ENCODE results near the gene BOLA1. TPM values are rescaled to one million over a fixed set of nuclear protein-coding genes. Genes with fewer than 3 reads are reported as not detected.
"Not testable (repeated sequence)": the region's sequence is repeated elsewhere in the genome, so short reads cannot be mapped to it uniquely, and the experiment has no call there.

BOLA1 gene
- polyA plus RNA-seq, 1 of the 3 experiments (the other 2 are of a cell fraction), result 24.6 TPM

GRCh38 chr1:149885339-149886120 lies 13.8 kb upstream of the BOLA1 start (continued):
- peak; percentile 67; the same call in 1 of the 2 replicates for TF ChIP-seq SIN3A (IDR thresholded peaks at IDR 0.05; ENCODE audit: borderline replicate concordance, low read depth, low read length)
- TF ChIP-seq JUND (IDR thresholded peaks at IDR 0.05), result no peak
- peak; percentile 25; the same call in 1 of the 2 replicates for TF ChIP-seq TCF12 (IDR thresholded peaks at IDR 0.05)
- no peak for TF ChIP-seq CHD2 (IDR thresholded peaks at IDR 0.05; ENCODE audit: low read length, partially characterized antibody)
- TF ChIP-seq MAX (IDR thresholded peaks at IDR 0.05; ENCODE audit: low read depth), result peak; percentile 68; the same call in 1 of the 2 replicates
- no peak for TF ChIP-seq FOXM1 (IDR thresholded peaks at IDR 0.05; ENCODE audit: low read depth)
- TF ChIP-seq CTCF (IDR thresholded peaks at IDR 0.05), result no peak; the same call in 1 of the 2 replicates
- no peak for TF ChIP-seq RXRA (IDR thresholded peaks at IDR 0.05; ENCODE audit: borderline replicate concordance, low read depth)
- peak; percentile 41; the same call in 1 of the 2 replicates for TF ChIP-seq RFX5 (IDR thresholded peaks at IDR 0.05; ENCODE audit: low read length)
- TF ChIP-seq IRF3 (IDR thresholded peaks at IDR 0.05; ENCODE audit: low read depth, low read length), result no peak
- peak; percentile 53; the same call in 1 of the 2 replicates for TF ChIP-seq TAF1 (IDR thresholded peaks at IDR 0.05; ENCODE audit: borderline replicate concordance, low read depth, low read length)
- no peak for TF ChIP-seq YY1 (IDR thresholded peaks at IDR 0.05; ENCODE audit: low read depth)
- TF ChIP-seq PBX3 (IDR thresholded peaks at IDR 0.05), result peak; percentile 29; the same call in 1 of the 2 replicates
- no peak for TF ChIP-seq FOXJ3 (CRISPR knock-in tag; IDR thresholded peaks at IDR 0.05)
- TF ChIP-seq MEF2A (IDR thresholded peaks at IDR 0.05; ENCODE audit: borderline replicate concordance, low read depth), result no peak
- 0 out of 4 replicates have a peak, but pooled peaks of 1 of the 2 experiments have one; percentile 11 for TF ChIP-seq EP300 (IDR thresholded peaks at IDR 0.05; ENCODE audit: borderline replicate concordance in 1 of 2, low read depth in 1 of 2, low read length in 1 of 2)
- TF ChIP-seq NFIC (IDR thresholded peaks at IDR 0.05; ENCODE audit: borderline replicate concordance), result peak; percentile 68; the same call in 1 of the 2 replicates
- TF ChIP-seq POLR2AphosphoS5 (IDR thresholded peaks at IDR 0.05; ENCODE audit: low read depth, low read length), result peak; percentile 67; the same call in 1 of the 2 replicates
- no peak; the same call in 1 of the 2 replicates for TF ChIP-seq ELF1 (IDR thresholded peaks at IDR 0.05)
- no peak for TF ChIP-seq GATA2 (CRISPR knock-in tag; IDR thresholded peaks at IDR 0.05)
- TF ChIP-seq SMC3 (IDR thresholded peaks at IDR 0.05; ENCODE audit: low read depth, low read length), result no peak
- peak; percentile 79; the same call in 1 of the 2 replicates for TF ChIP-seq ZBTB33 (IDR thresholded peaks at IDR 0.05; ENCODE audit: borderline replicate concordance, low read depth)
- TF ChIP-seq GABPA (IDR thresholded peaks at IDR 0.05; ENCODE audit: low read depth), result no peak
- TF ChIP-seq RAD21 (IDR thresholded peaks at IDR 0.05; ENCODE audit: low read length), result no peak
- no peak for TF ChIP-seq TEAD4 (IDR thresholded peaks at IDR 0.05; ENCODE audit: borderline replicate concordance, insufficient read depth)

GRCh38 chr1:149886121-149886395 lies 13.3 kb upstream of the BOLA1 start:
- H3K27me3 ChIP-seq (ENCODE audit: insufficient read depth); H2AFZ ChIP-seq (ENCODE audit: low read depth); H3K9me2 ChIP-seq; DNase-seq; H3K36me3 ChIP-seq (replicated peaks in 1 of 2; ENCODE audit: control insufficient read depth in 1 of 2, insufficient read depth in 2 of 2, low read length in 1 of 2); H3K9me3 ChIP-seq: not testable (repeated sequence)
- ChIA-PET POLR2A (interaction anchor here (1.0 to 4.4 kb wide), 14 partner anchors 11 to 301 kb away, joined by 3 to 34 read pairs (median 12); partner anchors contain the start of genes BOLA1, OTUD7B, PLEKHO1 and SF3B4), CTCF (interaction anchor here (3.2 kb wide), 1 partner anchor 301 kb away, joined by 15 read pairs; no protein-coding TSS in a partner anchor)
- Histone ChIP-seq H4K20me1 (ENCODE audit: insufficient read depth) (peaks cover 20% of the 10 kb centered on the region; the same call in 1 of the 2 replicates), H3K9ac (peak overlapping the region; percentile 95), H3F3A (replicated peaks; ENCODE audit: insufficient read depth) (peaks cover 43% of the 10 kb centered on the region), H3K79me2 (ENCODE audit: insufficient read depth) (peaks cover 30% of the 10 kb centered on the region), H3K4me1 (ENCODE audit: control insufficient read depth in 1 of 2, insufficient read depth in 2 of 2, low read depth in 1 of 2, low read length in 1 of 2) (peaks cover 8 to 19% of the 10 kb centered on the region in 2 experiments; a peak in 3 of 4 replicates), H3K4me3 (ENCODE audit: low read depth in 2 of 2, low read length in 1 of 2) (peak overlapping the region; percentile 73 to 88), H3K27ac (ENCODE audit: low read depth in 2 of 2, low read length in 1 of 2) (peak overlapping the region; percentile 97 to 98), H3K4me2 (peak overlapping the region; percentile 72)
- 3% methylated on average over 7 of the region's 19 CpGs for WGBS (ENCODE audit: low lambda C conversion rate)
